ENCODE measurements around the gene CIDEA. TPM values are rescaled to one million over a fixed set of nuclear protein-coding genes. Genes with fewer than 3 reads are reported as not detected.

CIDEA gene
- total and polyA plus RNA-seq, 4 donors = 0.57 to 0.58 TPM; not detected in 2

- Histone ChIP-seq H3K9me3 (ENCODE audit: control insufficient read depth, low read length) (no peaks in the 10 kb centered on the region), H3K4me3 (ENCODE audit: low read length in 2 of 2) (peak overlapping the region in 1 of 2 donors; percentile 34), H3K4me1 (ENCODE audit: control insufficient read depth in 1 of 2, insufficient read depth in 2 of 2, low read length in 2 of 2) (peaks cover 0 to 2% of the 10 kb centered on the region in 2 donors), H3K36me3 (ENCODE audit: control insufficient read depth in 1 of 2, insufficient read depth in 2 of 2, low read length in 1 of 2) (no peaks in the 10 kb centered on the region), H3K27me3 (ENCODE audit: control insufficient read depth in 1 of 2, insufficient read depth in 2 of 2, low read length in 1 of 2) (no peaks in the 10 kb centered on the region), H3K27ac (ENCODE audit: low read depth in 1 of 2, low read length in 2 of 2) (peak overlapping the region; percentile 72 to 99)
- 24 to 29% methylated on average over 7 of the region's 7 CpGs for WGBS, 2 donors
- ATAC-seq (ENCODE audit: low FRiP score) (no peak), DNase-seq (no peak)
- intact Hi-C loops (cut with DNase I) = loop anchor here (5.0 to 10.0 kb wide), 4 partner anchors 97 to 987 kb away; partner anchors contain the start of genes AFG3L2 (in 2 of the 2) and SEH1L (in 1 of the 2)
Measured at GRCh38 chr18:12278215-12278671, 24.1 kb downstream of the CIDEA start.

DNA sequence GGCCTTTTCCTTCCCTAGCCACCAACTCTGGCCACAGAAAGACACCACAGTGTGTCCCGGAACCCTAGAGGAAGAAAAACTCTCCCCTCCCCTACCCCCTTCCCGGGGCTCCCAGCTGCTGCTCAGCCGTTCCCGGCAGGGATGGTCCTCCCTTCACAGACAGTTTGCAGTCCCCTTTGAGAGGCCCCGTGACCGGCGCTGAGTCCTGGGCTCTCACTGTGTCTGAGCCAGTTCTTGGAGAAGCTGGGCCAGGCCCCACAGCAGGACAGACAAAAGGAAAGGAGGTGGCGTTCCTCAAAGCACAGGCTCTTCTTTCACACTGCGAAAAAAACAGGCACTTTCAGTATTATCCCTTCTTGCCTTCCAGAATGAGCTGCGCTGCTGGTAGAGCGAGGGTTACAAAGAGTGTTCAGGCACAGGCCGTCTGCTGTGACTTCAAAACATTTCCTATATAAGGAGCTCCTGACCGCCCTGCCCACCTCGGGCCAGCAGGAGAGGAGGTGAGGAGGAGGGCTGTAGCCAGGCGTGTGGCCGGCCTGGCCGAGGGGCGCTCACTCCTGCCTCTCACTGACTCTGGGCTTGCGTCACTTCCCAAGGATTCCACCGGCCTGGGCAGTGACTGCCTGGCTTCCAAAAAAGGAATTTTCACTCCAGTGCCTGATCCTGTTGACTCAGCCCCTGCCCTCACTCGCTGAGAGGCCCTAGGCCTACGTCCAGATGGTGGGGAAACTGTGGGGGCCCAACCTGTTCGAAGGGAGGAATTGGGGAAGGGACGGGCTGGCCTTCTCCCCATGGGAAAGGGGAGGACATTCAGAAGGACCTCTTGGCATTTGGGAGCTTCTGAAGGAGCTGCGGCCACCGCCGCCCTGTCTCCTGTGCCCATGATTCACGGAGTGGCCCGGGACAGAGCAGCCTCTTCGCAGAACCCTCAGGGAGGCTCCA is 24.9 kb downstream of the CIDEA start:
- intact Hi-C loops (cut with DNase I) = loop anchor here (1.0 to 10.0 kb wide), 5 partner anchors 29 to 986 kb away; partner anchors contain the start of genes AFG3L2 (in 2 of the 2), SEH1L (in 1 of the 2) and TUBB6 (in 1 of the 2)
- H3K27ac ChIP-seq (ENCODE audit: low read depth in 1 of 2, low read length in 2 of 2) = peak overlapping the region; percentile 72 to 99
- WGBS, 2 donors = 5% methylated on average over 30 of the region's 30 CpGs
- H3K36me3 ChIP-seq (ENCODE audit: control insufficient read depth in 1 of 2, insufficient read depth in 2 of 2, low read length in 1 of 2) = no peaks in the 10 kb centered on the region
- no peaks in the 10 kb centered on the region for H3K27me3 ChIP-seq (ENCODE audit: control insufficient read depth in 1 of 2, insufficient read depth in 2 of 2, low read length in 1 of 2)
- H3K9me3 ChIP-seq (ENCODE audit: control insufficient read depth, low read length) = no peaks in the 10 kb centered on the region
- H3K4me3 ChIP-seq (ENCODE audit: low read length in 2 of 2) = peak overlapping the region; percentile 34 to 36
- ATAC-seq (ENCODE audit: low FRiP score) (peak; percentile 95), DNase-seq (peak; percentile 93 to 96)
- peaks cover 0 to 2% of the 10 kb centered on the region in 2 donors for H3K4me1 ChIP-seq (ENCODE audit: control insufficient read depth in 1 of 2, insufficient read depth in 2 of 2, low read length in 2 of 2)

GRCh38 chr18:12279781-12280531 is 25.8 kb downstream of the CIDEA start:
- ATAC-seq (ENCODE audit: low FRiP score) = no peak
- no peak for DNase-seq
- intact Hi-C loops (cut with DNase I) = loop anchor here (1.0 to 10.0 kb wide), 5 partner anchors 28 to 985 kb away; partner anchors contain the start of genes AFG3L2 (in 2 of the 2), SEH1L (in 1 of the 2) and TUBB6 (in 1 of the 2)
- H3K4me1 ChIP-seq (ENCODE audit: control insufficient read depth in 1 of 2, insufficient read depth in 2 of 2, low read length in 2 of 2) = peaks cover 0 to 2% of the 10 kb centered on the region in 2 donors
- H3K9me3 ChIP-seq (ENCODE audit: control insufficient read depth, low read length) = no peaks in the 10 kb centered on the region
- no peaks in the 10 kb centered on the region for H3K27me3 ChIP-seq (ENCODE audit: control insufficient read depth in 1 of 2, insufficient read depth in 2 of 2, low read length in 1 of 2)
- H3K4me3 ChIP-seq (ENCODE audit: low read length in 2 of 2) = peak overlapping the region in 1 of 2 donors; percentile 4
- WGBS, 2 donors = 60 to 70% methylated on average over 16 of the region's 16 CpGs
- H3K36me3 ChIP-seq (ENCODE audit: control insufficient read depth in 1 of 2, insufficient read depth in 2 of 2, low read length in 1 of 2) = no peaks in the 10 kb centered on the region
- peak overlapping the region; percentile 64 to 99 for H3K27ac ChIP-seq (ENCODE audit: low read depth in 1 of 2, low read length in 2 of 2)

DNA sequence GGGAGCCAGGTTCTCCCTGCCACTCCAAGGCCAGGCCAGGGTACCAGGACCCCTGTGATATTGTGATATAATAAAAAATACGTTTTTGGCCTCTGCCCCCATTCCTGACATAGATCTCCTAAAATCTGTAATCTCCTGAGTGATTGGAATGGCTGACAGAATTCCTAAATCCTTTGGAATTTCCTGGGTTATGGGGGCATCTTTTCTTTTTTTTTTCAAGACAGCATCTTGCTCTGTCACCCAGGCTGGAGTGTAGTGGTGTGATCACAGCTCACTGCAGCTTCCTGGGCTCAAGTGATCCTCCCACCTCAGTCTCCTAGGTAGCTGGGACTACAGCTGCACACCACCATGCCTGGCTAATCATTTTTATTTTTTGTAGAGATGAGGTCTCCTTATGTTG is 27.7 kb downstream of the CIDEA start:
- peaks cover 0 to 2% of the 10 kb centered on the region in 2 donors for H3K4me1 ChIP-seq (ENCODE audit: control insufficient read depth in 1 of 2, insufficient read depth in 2 of 2, low read length in 2 of 2)
- intact Hi-C loops (cut with DNase I) = no loop called here
- no peaks in the 10 kb centered on the region for H3K9me3 ChIP-seq (ENCODE audit: control insufficient read depth, low read length)
- no peak overlapping the region for H3K27ac ChIP-seq (ENCODE audit: low read depth in 1 of 2, low read length in 2 of 2)
- no peaks in the 10 kb centered on the region for H3K27me3 ChIP-seq (ENCODE audit: control insufficient read depth in 1 of 2, insufficient read depth in 2 of 2, low read length in 1 of 2)
- ATAC-seq (ENCODE audit: low FRiP score) (no peak), DNase-seq (no peak)
- no peaks in the 10 kb centered on the region for H3K36me3 ChIP-seq (ENCODE audit: control insufficient read depth in 1 of 2, insufficient read depth in 2 of 2, low read length in 1 of 2)
- no peak overlapping the region for H3K4me3 ChIP-seq (ENCODE audit: low read length in 2 of 2)
- 47 to 59% methylated on average over 1 of the region's 1 CpG for WGBS, 2 donors

GRCh38 chr18:12282442-12283039 is 28.4 kb downstream of the CIDEA start:
- no peak for ATAC-seq (ENCODE audit: low FRiP score)
- H3K4me3 ChIP-seq (ENCODE audit: low read length in 2 of 2) = no peak overlapping the region
- no peak overlapping the region for H3K27ac ChIP-seq (ENCODE audit: low read depth in 1 of 2, low read length in 2 of 2)
- no peaks in the 10 kb centered on the region for H3K36me3 ChIP-seq (ENCODE audit: control insufficient read depth in 1 of 2, insufficient read depth in 2 of 2, low read length in 1 of 2)
- H3K27me3 ChIP-seq (ENCODE audit: control insufficient read depth in 1 of 2, insufficient read depth in 2 of 2, low read length in 1 of 2) = no peaks in the 10 kb centered on the region
- no peak for DNase-seq
- 89 to 91% methylated on average over 9 of the region's 9 CpGs for WGBS, 2 donors
- intact Hi-C loops (cut with DNase I) = no loop called here
- H3K4me1 ChIP-seq (ENCODE audit: control insufficient read depth in 1 of 2, insufficient read depth in 2 of 2, low read length in 2 of 2) = peaks cover 0 to 2% of the 10 kb centered on the region in 2 donors
- no peaks in the 10 kb centered on the region for H3K9me3 ChIP-seq (ENCODE audit: control insufficient read depth, low read length)

DNA sequence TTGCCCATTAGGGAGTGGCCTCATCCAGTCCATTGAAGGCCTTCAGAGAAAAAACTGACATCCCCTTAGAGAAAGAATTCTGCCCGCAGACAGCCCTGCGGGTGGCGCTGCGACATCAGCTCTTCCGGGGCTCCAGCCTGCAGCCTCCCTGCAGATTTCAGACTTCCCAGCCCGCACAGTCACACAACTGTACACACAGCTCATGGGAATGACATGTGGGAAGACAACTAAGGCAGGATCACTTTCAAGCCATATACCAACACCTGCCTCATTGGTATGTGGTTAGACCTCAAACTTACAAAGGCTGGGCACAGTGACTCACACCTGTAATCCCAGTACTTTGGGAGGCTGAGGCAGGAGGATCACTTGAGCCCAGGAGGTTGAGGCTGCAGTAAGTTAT is 29.1 kb downstream of the CIDEA start:
- Histone ChIP-seq H3K9me3 (ENCODE audit: control insufficient read depth, low read length) (no peaks in the 10 kb centered on the region), H3K27ac (ENCODE audit: low read depth in 1 of 2, low read length in 2 of 2) (no peak overlapping the region), H3K4me3 (ENCODE audit: low read length in 2 of 2) (no peak overlapping the region), H3K4me1 (ENCODE audit: control insufficient read depth in 1 of 2, insufficient read depth in 2 of 2, low read length in 2 of 2) (peaks cover 0 to 2% of the 10 kb centered on the region in 2 donors), H3K27me3 (ENCODE audit: control insufficient read depth in 1 of 2, insufficient read depth in 2 of 2, low read length in 1 of 2) (no peaks in the 10 kb centered on the region), H3K36me3 (ENCODE audit: control insufficient read depth in 1 of 2, insufficient read depth in 2 of 2, low read length in 1 of 2) (no peaks in the 10 kb centered on the region)
- ATAC-seq (ENCODE audit: low FRiP score) = no peak
- WGBS, 2 donors = 74 to 76% methylated on average over 6 of the region's 6 CpGs
- no peak for DNase-seq
- intact Hi-C loops (cut with DNase I) = no loop called here

DNA sequence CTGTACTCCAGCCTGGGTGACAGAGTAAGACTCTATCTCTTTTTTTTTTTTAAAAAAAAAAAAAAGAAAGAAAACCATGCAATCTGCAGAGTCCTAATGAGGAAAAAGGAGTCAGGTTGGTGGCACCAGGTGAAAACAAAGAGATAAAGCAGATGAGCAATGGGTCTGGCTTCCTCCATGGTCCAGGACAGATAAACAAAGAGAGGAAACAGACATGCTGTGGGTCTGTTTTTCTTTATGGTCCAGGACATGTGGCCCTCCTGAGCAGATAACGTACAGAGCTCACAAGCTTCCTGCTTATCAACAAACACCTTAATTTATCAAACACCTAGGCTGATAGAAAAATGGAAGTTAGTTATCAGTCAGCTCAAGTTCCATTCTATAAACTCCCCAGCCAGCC is 29.5 kb downstream of the CIDEA start:
- Histone ChIP-seq H3K4me3 (ENCODE audit: low read length in 2 of 2) (no peak overlapping the region), H3K9me3 (ENCODE audit: control insufficient read depth, low read length) (no peaks in the 10 kb centered on the region), H3K36me3 (ENCODE audit: control insufficient read depth in 1 of 2, insufficient read depth in 2 of 2, low read length in 1 of 2) (no peaks in the 10 kb centered on the region), H3K4me1 (ENCODE audit: control insufficient read depth in 1 of 2, insufficient read depth in 2 of 2, low read length in 2 of 2) (peaks cover 0 to 2% of the 10 kb centered on the region in 2 donors), H3K27me3 (ENCODE audit: control insufficient read depth in 1 of 2, insufficient read depth in 2 of 2, low read length in 1 of 2) (no peaks in the 10 kb centered on the region), H3K27ac (ENCODE audit: low read depth in 1 of 2, low read length in 2 of 2) (no peak overlapping the region)
- 85% methylated on average over 1 of the region's 1 CpG for WGBS, 2 donors
- ATAC-seq (ENCODE audit: low FRiP score) (no peak), DNase-seq (no peak)
- intact Hi-C loops (cut with DNase I) = no loop called here

DNA sequence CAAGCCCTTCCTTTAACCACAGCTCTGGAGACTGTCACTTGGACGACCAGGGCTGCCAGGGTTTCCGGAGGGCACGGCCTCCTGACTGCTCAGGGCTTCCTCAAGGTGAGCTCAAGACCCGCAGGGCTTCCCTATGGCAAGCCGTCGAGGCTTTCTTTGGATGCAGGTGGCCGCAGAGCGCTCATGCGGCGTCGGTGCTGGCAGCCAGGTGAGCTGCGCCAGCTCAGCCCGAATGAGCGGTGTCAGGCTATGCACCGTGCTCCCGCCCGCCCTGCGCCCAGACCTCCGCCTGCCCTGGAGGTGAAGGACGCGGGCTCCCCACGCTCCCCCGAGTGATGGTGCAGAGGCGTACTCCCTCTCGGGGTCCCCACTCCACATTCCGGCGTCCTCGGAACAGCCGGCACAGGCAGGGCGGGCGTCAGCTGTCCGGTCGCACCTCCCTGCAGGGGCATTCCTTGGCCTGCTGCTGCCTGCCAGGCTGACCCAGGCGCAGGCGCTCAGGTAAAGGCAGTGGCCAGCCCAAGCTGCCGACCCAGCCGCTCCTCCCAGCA is 33.0 kb downstream of the CIDEA start:
- DNase-seq (peak in 1 of 2 donors; percentile 76), ATAC-seq (ENCODE audit: low FRiP score) (peak; percentile 47)
- Histone ChIP-seq H3K27ac (ENCODE audit: low read depth in 1 of 2, low read length in 2 of 2) (peak overlapping the region; percentile 46 to 66), H3K4me1 (ENCODE audit: control insufficient read depth in 1 of 2, insufficient read depth in 2 of 2, low read length in 2 of 2) (no peaks in the 10 kb centered on the region), H3K9me3 (ENCODE audit: control insufficient read depth, low read length) (no peaks in the 10 kb centered on the region), H3K4me3 (ENCODE audit: low read length in 2 of 2) (no peak overlapping the region), H3K36me3 (ENCODE audit: control insufficient read depth in 1 of 2, insufficient read depth in 2 of 2, low read length in 1 of 2) (no peaks in the 10 kb centered on the region), H3K27me3 (ENCODE audit: control insufficient read depth in 1 of 2, insufficient read depth in 2 of 2, low read length in 1 of 2) (no peaks in the 10 kb centered on the region)
- intact Hi-C loops (cut with DNase I) = no loop called here
- WGBS, 2 donors = 66 to 71% methylated on average over 36 to 37 of the region's 37 CpGs

Measured in aorta (tissue), 5 donors.